ENCODE results near the gene DBNDD2.

Gene DBNDD2

DNA sequence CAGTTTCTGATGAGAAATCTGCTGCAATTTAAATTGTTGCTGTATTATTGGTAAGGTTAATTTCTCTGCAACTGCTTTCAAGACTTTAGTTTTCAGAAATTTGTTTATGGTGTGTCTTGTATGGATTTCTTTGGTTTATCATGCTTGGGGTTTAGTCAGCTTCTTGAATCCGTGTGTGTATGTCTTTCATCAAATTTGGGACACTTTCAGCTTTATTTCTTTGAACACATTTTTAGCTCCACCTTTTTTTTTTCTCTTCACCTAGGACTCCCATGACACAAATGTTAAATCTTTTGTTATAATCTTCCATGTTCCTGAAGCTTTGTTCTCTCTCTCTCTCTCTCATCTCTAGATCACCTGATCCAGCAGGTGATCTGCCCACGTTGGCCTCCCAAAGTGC, 16.5 kb upstream of the DBNDD2 start:
- H3K9me3 ChIP-seq (ENCODE audit: insufficient read depth, low read depth, low read length) = no peaks in the 10 kb centered on the region
- no peak for TF ChIP-seq EZH2phosphoT487 (IDR thresholded peaks at IDR 0.05; ENCODE audit: borderline replicate concordance)

DNA sequence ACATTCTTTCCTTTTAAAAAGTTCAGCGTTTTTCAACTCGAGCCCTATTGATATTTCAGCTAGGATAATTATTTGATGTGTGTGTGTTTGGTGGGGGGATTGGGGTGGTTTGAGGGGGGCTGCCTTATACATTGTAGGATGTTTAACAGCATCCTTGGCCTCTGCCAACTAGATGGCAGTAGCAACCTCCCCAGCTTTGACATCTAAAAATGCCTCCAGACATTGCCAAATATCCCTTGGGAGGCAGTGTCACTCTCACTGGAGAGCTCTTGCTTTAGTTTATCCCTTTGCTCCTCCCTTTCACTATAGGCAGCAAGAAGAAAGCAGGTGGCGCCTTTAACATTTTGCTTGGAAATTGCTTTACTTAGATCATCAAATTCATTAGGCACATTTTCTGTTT, 15.4 kb upstream of the DBNDD2 start:
- Histone ChIP-seq H2AFZ (ENCODE audit: low read length) (no peak overlapping the region), H3K4me2 (ENCODE audit: low read depth, low read length, poor library complexity, severe bottlenecking) (no peak overlapping the region), H4K20me1 (ENCODE audit: insufficient read depth, low read length, poor library complexity, severe bottlenecking) (no peaks in the 10 kb centered on the region), H3K79me2 (ENCODE audit: insufficient read depth, low read length) (no peaks in the 10 kb centered on the region), H3K9ac (ENCODE audit: low read depth, low read length, poor library complexity, severe bottlenecking) (no peak overlapping the region), H3F3A (ENCODE audit: low read depth) (no peaks in the 10 kb centered on the region), H3K9me2 (replicated peaks; ENCODE audit: low read depth, low read length) (no peaks in the 10 kb centered on the region), H3K4me3 (ENCODE audit: low read length, poor library complexity, severe bottlenecking) (no peak overlapping the region), H3K36me3 (ENCODE audit: insufficient read depth, low read length) (no peaks in the 10 kb centered on the region), H3K4me1 (ENCODE audit: insufficient read depth, low read length, poor library complexity, severe bottlenecking) (no peaks in the 10 kb centered on the region), H3K9me3 (ENCODE audit: insufficient read depth, low read depth, low read length) (no peaks in the 10 kb centered on the region), H3K27me3 (ENCODE audit: insufficient read depth, low read length, poor library complexity, severe bottlenecking) (no peaks in the 10 kb centered on the region)
- no peak for TF ChIP-seq EZH2phosphoT487 (IDR thresholded peaks at IDR 0.05; ENCODE audit: borderline replicate concordance)
- TF ChIP-seq, protein P1, sequence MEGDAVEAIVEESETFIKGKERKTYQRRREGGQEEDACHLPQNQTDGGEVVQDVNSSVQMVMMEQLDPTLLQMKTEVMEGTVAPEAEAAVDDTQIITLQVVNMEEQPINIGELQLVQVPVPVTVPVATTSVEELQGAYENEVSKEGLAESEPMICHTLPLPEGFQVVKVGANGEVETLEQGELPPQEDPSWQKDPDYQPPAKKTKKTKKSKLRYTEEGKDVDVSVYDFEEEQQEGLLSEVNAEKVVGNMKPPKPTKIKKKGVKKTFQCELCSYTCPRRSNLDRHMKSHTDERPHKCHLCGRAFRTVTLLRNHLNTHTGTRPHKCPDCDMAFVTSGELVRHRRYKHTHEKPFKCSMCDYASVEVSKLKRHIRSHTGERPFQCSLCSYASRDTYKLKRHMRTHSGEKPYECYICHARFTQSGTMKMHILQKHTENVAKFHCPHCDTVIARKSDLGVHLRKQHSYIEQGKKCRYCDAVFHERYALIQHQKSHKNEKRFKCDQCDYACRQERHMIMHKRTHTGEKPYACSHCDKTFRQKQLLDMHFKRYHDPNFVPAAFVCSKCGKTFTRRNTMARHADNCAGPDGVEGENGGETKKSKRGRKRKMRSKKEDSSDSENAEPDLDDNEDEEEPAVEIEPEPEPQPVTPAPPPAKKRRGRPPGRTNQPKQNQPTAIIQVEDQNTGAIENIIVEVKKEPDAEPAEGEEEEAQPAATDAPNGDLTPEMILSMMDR (conservative IDR thresholded peaks at IDR 0.05; ENCODE audit: low read length) = no peak

More for the DNA sequence above, 16.5 kb upstream of the DBNDD2 start:
- H3K4me1 ChIP-seq (ENCODE audit: insufficient read depth, low read length, poor library complexity, severe bottlenecking) = no peaks in the 10 kb centered on the region
- H3K36me3 ChIP-seq (ENCODE audit: insufficient read depth, low read length) = no peaks in the 10 kb centered on the region
- H3K27me3 ChIP-seq (ENCODE audit: insufficient read depth, low read length, poor library complexity, severe bottlenecking) = no peaks in the 10 kb centered on the region
- no peak overlapping the region for H3K9ac ChIP-seq (ENCODE audit: low read depth, low read length, poor library complexity, severe bottlenecking)
- no peaks in the 10 kb centered on the region for H3K79me2 ChIP-seq (ENCODE audit: insufficient read depth, low read length)
- no peak overlapping the region for H3K4me2 ChIP-seq (ENCODE audit: low read depth, low read length, poor library complexity, severe bottlenecking)
- no peaks in the 10 kb centered on the region for H4K20me1 ChIP-seq (ENCODE audit: insufficient read depth, low read length, poor library complexity, severe bottlenecking)
- no peak overlapping the region for H3K4me3 ChIP-seq (ENCODE audit: low read length, poor library complexity, severe bottlenecking)
- H3F3A ChIP-seq (ENCODE audit: low read depth) = no peaks in the 10 kb centered on the region
- H3K9me2 ChIP-seq (replicated peaks; ENCODE audit: low read depth, low read length) = no peaks in the 10 kb centered on the region
- H2AFZ ChIP-seq (ENCODE audit: low read length) = no peak overlapping the region

DNA sequence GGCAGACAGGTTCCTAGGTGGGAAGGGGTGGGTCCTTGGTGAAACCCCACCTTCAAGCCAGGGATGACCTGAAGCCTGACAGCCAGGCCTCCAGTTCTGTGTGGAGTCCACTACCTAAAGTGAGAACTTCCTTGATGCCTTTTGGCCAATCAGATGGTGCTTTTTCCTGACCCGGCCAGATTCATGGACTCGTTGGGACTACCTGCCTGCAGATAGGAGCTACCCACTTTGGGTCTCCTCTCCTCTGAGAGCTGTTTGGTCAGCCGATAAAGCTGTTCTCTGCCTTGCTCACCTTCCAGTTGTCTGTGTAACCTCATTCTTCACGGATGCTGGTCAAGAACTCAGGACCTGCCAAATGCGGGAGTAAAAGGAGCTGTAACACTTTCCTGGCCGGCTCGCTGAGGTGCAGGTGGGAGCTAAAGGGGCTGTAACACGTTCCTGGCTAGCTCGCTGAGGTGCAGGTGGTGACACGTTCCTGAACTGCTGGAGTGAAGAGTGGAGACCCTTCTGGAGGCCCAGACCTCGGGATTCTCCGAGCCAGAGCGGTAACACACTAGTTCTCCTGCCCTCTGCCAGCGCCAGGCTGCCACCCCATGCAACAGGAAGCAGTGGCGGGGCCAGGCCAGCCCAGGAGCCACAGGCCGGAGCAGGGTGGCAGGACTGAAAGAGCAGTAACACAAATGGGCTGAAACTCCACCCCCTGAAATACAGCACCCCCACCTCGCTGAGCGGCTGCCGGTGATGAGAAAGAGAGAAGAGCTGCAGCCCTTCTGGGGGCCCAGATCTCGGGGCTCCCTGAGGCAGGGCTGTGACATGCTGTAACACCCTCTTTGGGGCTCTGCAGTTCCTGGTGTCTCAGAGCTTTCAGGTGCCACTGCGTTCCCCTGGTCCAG, 13.6 kb upstream of the DBNDD2 start:
- no peak overlapping the region for H3K4me3 ChIP-seq (ENCODE audit: low read length, poor library complexity, severe bottlenecking)
- H3F3A ChIP-seq (ENCODE audit: low read depth) = no peaks in the 10 kb centered on the region
- H4K20me1 ChIP-seq (ENCODE audit: insufficient read depth, low read length, poor library complexity, severe bottlenecking) = no peaks in the 10 kb centered on the region
- no peaks in the 10 kb centered on the region for H3K4me1 ChIP-seq (ENCODE audit: insufficient read depth, low read length, poor library complexity, severe bottlenecking)
- H3K9me3 ChIP-seq (ENCODE audit: insufficient read depth, low read depth, low read length) = no peaks in the 10 kb centered on the region
- TF ChIP-seq EZH2phosphoT487 (IDR thresholded peaks at IDR 0.05; ENCODE audit: borderline replicate concordance) = no peak
- TF ChIP-seq, protein P1 (conservative IDR thresholded peaks at IDR 0.05; ENCODE audit: low read length) = no peak
- H2AFZ ChIP-seq (ENCODE audit: low read length) = no peak overlapping the region
- H3K9me2 ChIP-seq (replicated peaks; ENCODE audit: low read depth, low read length) = no peaks in the 10 kb centered on the region
- H3K4me2 ChIP-seq (ENCODE audit: low read depth, low read length, poor library complexity, severe bottlenecking) = no peak overlapping the region
- H3K9ac ChIP-seq (ENCODE audit: low read depth, low read length, poor library complexity, severe bottlenecking) = no peak overlapping the region
- no peaks in the 10 kb centered on the region for H3K79me2 ChIP-seq (ENCODE audit: insufficient read depth, low read length)
- H3K27me3 ChIP-seq (ENCODE audit: insufficient read depth, low read length, poor library complexity, severe bottlenecking) = no peaks in the 10 kb centered on the region
- no peaks in the 10 kb centered on the region for H3K36me3 ChIP-seq (ENCODE audit: insufficient read depth, low read length)

DNA sequence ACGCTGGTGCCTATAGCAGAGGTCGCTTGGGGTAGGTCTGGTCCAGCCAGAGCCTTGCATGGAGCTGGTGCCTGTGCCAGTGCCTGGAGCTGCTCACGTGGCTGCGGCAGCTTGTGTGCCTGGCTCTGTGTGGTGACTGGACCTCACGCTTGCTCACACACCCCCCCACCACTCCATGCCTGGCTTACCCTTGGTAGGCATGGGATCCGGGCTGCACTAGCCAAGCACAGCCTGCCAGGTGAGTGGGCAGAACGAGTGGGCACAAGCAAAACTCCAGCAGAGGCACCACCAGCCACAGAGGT, 13.0 kb upstream of the DBNDD2 start:
- Histone ChIP-seq H3K79me2 (ENCODE audit: insufficient read depth, low read length) (no peaks in the 10 kb centered on the region), H3K4me1 (ENCODE audit: insufficient read depth, low read length, poor library complexity, severe bottlenecking) (no peaks in the 10 kb centered on the region), H2AFZ (ENCODE audit: low read length) (no peak overlapping the region), H3K9ac (ENCODE audit: low read depth, low read length, poor library complexity, severe bottlenecking) (no peak overlapping the region), H3K27me3 (ENCODE audit: insufficient read depth, low read length, poor library complexity, severe bottlenecking) (no peaks in the 10 kb centered on the region), H3K9me2 (replicated peaks; ENCODE audit: low read depth, low read length) (no peaks in the 10 kb centered on the region), H4K20me1 (ENCODE audit: insufficient read depth, low read length, poor library complexity, severe bottlenecking) (no peaks in the 10 kb centered on the region), H3K9me3 (ENCODE audit: insufficient read depth, low read depth, low read length) (no peaks in the 10 kb centered on the region; the same call in 1 of the 2 replicates), H3K36me3 (ENCODE audit: insufficient read depth, low read length) (no peaks in the 10 kb centered on the region), H3F3A (ENCODE audit: low read depth) (no peaks in the 10 kb centered on the region), H3K4me3 (ENCODE audit: low read length, poor library complexity, severe bottlenecking) (no peak overlapping the region), H3K4me2 (ENCODE audit: low read depth, low read length, poor library complexity, severe bottlenecking) (no peak overlapping the region)
- TF ChIP-seq, protein P1 (conservative IDR thresholded peaks at IDR 0.05; ENCODE audit: low read length) = no peak
- TF ChIP-seq EZH2phosphoT487 (IDR thresholded peaks at IDR 0.05; ENCODE audit: borderline replicate concordance) = no peak

Data from Loucy (cell line).